ENCODE data around the gene UBE2H.

DNA sequence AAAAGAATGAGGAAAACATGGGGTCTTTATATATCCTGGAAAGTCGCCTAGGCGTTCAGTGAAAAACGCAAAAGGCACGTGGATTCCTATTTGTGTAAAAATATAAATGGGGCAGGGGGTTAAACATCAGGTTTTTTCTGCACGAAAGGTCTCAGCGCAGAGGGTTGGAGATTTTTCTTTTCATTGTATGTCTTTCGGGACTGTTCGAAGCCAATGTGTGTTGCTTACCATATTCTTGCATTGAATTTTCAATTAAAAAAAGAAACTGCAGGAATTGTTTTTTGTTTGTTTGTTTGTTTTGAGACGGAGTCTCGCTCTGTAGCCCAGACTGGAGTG lies 169.2 kb downstream of the UBE2H start:
- TF ChIP-seq CTCF (IDR thresholded peaks at IDR 0.05; ENCODE audit: insufficient read depth, low read depth, low read length) (no peak), EZH2 (IDR thresholded peaks at IDR 0.05; ENCODE audit: insufficient read depth, low read length) (no peak)
